Mononuclear cell (primary cell): ENCODE measurements around the gene MS4A1. TPM values are rescaled to one million over a fixed set of nuclear protein-coding genes. Genes with fewer than 3 reads are reported as not detected.
"Not testable (repeated sequence)": the region's sequence is repeated elsewhere in the genome, so short reads cannot be mapped to it uniquely, and the experiment has no call there.

Source experiments
- H3K27me3 ChIP-seq: 2 replicates; pipeline ENCODE4 v1.6.0; 2011; ENCODE audit warnings: low read length, control low read depth; ENCODE audit not compliant: insufficient read depth
- H3K4me1 ChIP-seq: 2 replicates; pipeline ENCODE4 v1.5.1; 2011; ENCODE audit warnings: mild to moderate bottlenecking, low read length, control low read depth; ENCODE audit not compliant: insufficient read depth
- H3K4me3 ChIP-seq: 2 replicates; pipeline ENCODE4 v1.5.1; 2011; ENCODE audit warnings: mild to moderate bottlenecking, low read length, moderate library complexity
- H3K9me3 ChIP-seq: 2 replicates; pipeline ENCODE4 v1.5.1; 2011; ENCODE audit warnings: low read depth, mild to moderate bottlenecking, control low read depth, low read length
- total RNA-seq: library from RNA; depleted of rRNA; stranded (reverse); fragments of >200 nt; gene quantifications from one replicate; pipeline ENCODE4 v1.2.3, GENCODE V29; 2012

MS4A1 gene
- total RNA-seq, 1 donor, result 145 TPM

DNA sequence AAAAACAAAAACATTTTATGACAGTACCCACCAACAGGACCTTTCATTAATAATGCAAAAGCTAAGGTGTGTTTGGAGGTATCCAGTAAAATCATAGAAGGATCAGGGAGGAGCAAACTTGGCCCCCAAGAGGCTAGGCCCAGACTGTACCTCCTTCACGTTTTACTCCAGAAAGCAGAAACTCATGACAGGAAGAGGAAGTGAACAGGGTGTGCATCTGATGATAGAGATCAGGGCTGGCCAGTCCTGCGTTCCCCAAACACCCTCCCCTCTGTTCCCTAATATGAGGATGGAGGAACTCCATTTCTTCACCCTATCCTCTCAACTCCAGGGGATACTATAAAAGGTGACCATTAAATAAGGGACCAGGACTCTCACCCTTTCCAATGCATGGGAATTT, 26.7 kb downstream of the MS4A1 start:
- Histone ChIP-seq H3K4me1 (peaks cover 19% of the 10 kb centered on the region), H3K9me3 (no peaks in the 10 kb centered on the region), H3K27me3 (no peaks in the 10 kb centered on the region), H3K4me3 (no peak overlapping the region)

DNA sequence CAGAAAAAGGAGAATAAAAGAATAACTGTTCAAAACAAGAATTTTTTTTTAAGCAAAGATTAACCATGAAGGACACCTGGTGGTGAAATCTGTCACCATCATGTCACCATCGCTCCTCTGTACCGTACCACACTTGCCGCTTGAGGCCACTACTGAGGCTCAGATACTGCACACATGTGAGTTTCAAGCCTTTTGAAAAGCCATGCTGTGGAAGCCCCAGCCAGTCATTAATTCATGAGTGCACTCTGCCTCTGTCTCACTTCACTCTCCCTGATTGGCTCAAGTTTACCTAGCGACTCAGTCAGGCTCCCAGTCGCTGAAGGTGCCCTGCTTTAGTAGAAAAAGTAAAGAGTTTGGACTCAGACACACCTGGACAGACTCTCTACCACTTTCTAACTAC, 30.3 kb downstream of the MS4A1 start:
- peaks cover 17% of the 10 kb centered on the region for H3K4me1 ChIP-seq
- no peaks in the 10 kb centered on the region for H3K9me3 ChIP-seq

DNA sequence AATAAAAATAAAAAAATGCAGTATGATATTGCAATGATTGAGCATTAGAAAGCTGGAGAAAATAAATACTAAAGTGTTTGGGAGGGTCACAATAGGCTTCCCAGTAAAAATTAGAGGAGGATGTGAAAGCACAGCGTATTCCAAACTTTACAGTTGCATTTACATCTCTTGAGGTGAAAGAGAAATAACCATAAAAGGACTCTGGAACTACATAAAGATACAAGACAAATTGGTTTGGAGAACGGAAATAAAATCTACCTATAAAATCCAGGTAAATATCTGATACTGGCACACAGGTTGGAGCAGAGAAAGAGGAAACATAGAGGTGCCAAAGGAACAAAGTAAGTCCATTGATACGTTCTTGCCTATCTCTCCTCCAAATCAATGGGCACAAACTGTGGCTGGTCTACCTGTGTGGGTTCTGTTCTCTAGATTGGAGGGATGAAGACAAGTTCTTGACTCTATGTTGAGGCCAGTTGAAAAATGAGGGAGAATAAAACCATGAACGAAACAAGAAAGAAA, 36.9 kb downstream of the MS4A1 start, which contains the start of gene MS4A12:
TSS of gene MS4A12 (plus strand) at position 291 of the 522 bp plus-strand sequence. CDS start 4,541 bp downstream, outside the sequence.
- Histone ChIP-seq H3K4me3 (no peak within 1 kb of the TSS), H3K9me3 (no peaks in the 10 kb centered on the region), H3K27me3 (no peaks in the 10 kb centered on the region), H3K4me1 (no peaks in the 10 kb centered on the region)

More for the DNA sequence above, 30.3 kb downstream of the MS4A1 start:
- Histone ChIP-seq H3K4me3 (no peak overlapping the region), H3K27me3 (no peaks in the 10 kb centered on the region)

DNA sequence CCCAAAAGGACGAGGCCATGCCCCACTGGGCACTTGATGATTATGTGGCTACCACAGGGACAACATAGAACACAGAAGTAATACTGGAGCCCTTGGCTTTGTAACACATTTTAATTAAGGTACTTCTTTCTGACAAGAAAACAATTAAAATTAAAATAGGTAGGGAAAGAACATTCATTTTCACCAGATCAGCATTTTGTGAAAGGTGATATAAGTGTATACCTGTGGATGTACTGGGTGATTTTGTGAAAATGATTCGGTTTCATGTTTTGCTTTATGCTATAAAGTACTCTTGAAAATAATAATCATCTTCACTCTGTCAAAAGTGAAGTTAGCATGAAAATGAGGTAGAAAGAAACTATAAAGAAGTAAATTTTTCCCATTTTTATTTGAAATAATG, 37.8 kb downstream of the MS4A1 start:
- Histone ChIP-seq H3K27me3 (no peaks in the 10 kb centered on the region), H3K4me1 (peaks cover 6% of the 10 kb centered on the region), H3K9me3 (no peaks in the 10 kb centered on the region), H3K4me3 (no peak overlapping the region)

DNA sequence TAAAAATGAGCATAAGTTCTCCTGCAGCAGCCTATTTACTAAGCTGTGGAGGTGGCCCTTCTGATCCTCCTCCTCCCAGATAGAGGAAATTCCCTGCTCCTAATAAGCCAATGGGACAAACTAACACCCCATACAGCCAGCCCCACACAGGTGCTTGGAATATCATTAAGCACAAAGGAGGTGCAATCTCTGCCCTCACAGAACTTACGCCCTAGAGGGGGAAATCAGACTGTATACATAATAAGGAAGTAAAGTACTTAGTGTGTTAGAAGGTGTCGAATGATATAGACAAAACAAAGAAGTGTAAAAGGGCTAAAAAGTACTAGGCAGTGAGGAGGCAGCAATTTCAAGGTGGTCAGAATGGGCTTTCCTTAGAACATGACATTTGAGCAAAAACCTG, 42.8 kb downstream of the MS4A1 start:
- no peaks in the 10 kb centered on the region for H3K9me3 ChIP-seq
- H3K4me3 ChIP-seq, result no peak overlapping the region
- no peaks in the 10 kb centered on the region for H3K27me3 ChIP-seq
- H3K4me1 ChIP-seq, result peaks cover 14% of the 10 kb centered on the region

DNA sequence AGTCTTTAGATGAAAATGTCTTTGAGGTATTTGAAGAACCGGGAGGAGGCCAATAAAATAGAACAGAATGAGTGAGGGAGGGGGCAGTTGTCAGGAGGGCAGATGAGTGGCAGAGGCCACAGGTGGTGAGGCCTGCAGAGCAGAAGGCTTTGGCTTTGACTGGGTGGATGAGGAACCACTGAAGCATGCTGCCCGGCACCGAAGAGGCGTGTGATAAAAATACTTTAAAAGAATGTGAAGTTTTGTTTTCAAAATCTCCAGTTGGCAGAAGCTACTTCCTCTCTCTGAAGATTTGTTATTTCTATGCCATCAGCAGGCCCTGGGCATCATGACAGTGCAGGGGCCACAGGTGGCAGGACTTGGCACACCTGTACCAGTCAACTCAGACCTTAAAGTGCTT, 43.2 kb downstream of the MS4A1 start:
- Histone ChIP-seq H3K4me1 (peaks cover 14% of the 10 kb centered on the region), H3K4me3 (no peak overlapping the region), H3K27me3 (no peaks in the 10 kb centered on the region), H3K9me3 (no peaks in the 10 kb centered on the region)

DNA sequence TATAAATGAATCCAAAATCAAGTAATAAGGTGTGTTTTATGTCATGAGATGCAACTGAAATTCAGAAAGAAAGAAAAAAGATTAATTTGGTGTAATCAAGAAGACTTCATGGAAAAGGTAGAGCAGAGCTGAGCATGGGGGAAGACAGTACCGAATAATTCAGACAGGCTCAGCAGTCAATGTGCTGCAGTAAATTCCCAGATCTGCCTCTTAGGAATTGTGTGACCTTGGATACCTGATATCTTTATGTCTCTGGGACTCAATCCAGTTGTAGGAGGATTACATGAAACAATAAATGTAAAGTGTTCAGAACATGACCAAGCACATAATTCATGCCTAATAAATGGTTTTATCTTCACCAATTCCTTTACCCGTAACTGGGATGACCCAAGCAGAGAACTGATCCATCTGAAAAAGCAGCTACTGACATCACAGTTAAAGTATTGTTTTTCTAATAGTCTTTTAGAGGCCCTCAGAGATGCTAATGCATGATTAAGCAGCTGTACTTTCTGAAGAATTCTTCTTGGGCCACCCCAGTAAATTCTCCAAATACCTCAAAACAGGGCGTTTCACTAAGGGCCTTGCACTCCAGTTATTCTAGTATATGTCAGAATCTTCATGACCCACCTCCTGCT, 44.7 kb downstream of the MS4A1 start:
- no peaks in the 10 kb centered on the region for H3K9me3 ChIP-seq
- H3K27me3 ChIP-seq, result no peaks in the 10 kb centered on the region
- no peak overlapping the region for H3K4me3 ChIP-seq
- peaks cover 14% of the 10 kb centered on the region for H3K4me1 ChIP-seq

DNA sequence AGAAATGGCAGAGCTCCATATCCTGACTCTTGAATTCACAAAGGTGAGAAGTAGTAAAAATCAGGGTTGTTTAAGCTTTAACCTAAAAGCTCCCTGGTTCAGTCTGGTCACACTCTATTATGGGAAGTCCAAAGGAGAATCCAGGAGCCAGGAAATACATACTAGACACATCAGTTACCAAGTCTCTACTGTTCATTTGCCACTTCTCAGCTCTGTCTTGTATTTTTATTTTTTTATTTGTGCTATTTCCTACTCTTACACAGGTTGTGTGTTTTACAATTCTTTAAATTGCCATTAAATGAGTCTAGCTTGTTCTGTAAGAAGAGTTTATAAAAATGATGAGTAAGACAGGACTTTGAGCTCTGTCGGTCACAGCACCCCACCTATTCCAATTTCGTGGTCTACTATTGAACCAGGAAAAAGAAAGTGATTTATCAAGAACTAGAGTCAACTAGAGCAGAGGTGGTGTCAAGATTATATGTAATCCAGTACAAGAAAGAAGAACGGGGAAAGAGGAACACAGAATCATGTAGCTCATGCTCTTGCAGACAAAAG, 46.7 kb downstream of the MS4A1 start:
- Histone ChIP-seq H3K4me1 (peaks cover 14% of the 10 kb centered on the region), H3K4me3 (no peak overlapping the region), H3K27me3 (no peaks in the 10 kb centered on the region), H3K9me3 (no peaks in the 10 kb centered on the region)

DNA sequence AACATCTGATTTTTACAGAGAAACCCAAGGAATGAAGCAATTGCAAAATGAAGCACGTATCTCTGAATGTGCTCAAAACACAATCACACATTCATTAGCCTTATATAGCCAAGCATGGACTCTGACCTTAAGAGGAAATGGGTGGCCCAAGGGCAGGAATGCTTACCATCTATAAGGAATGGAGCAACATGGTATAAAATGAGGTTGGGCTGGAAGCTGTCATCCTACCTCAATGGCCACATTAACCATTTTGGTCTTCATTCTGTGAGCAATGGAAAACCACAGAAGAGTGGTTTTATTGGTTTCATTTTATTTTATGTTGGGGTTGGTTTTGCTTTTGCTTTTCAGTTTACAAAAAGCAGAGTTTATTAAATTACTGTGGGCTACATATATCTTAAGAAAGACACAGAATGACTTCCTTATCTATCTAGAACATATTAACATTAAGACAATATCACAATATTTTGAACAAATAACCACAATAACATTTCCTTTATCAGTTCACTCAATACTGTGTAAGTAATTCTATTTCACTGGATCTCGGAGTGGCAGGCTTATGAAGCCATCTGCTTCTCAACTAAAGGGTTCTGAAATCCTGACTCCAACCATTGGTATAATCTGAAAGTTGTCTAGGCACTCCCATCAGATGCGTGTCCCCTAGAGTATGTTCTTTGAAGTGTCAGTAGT, 48.7 kb downstream of the MS4A1 start:
- H3K4me3 ChIP-seq, result no peak overlapping the region
- no peaks in the 10 kb centered on the region for H3K4me1 ChIP-seq
- no peaks in the 10 kb centered on the region for H3K9me3 ChIP-seq
- H3K27me3 ChIP-seq, result no peaks in the 10 kb centered on the region

DNA sequence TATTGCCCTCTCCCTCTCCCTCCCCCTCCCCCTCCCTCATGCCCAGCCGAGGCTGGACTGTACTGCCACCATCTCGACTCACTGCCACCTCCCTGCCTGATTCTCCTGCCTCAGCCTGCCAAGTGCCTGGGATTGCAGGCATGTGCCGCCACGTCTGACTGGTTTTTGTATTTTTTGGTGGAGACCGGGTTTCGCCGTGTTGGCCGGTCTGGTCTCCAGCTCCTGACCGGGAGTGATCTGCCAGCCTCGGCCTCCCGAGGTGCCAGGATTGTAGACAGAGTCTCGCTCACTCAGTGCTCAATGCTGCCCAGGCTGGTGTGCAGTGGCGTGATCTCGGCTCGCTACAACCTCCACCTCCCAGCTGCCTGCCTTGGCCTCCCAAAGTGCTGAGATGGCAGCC, 54.0 kb downstream of the MS4A1 start:
- not testable (repeated sequence) for H3K9me3 ChIP-seq, H3K4me3 ChIP-seq, H3K27me3 ChIP-seq, H3K4me1 ChIP-seq

DNA sequence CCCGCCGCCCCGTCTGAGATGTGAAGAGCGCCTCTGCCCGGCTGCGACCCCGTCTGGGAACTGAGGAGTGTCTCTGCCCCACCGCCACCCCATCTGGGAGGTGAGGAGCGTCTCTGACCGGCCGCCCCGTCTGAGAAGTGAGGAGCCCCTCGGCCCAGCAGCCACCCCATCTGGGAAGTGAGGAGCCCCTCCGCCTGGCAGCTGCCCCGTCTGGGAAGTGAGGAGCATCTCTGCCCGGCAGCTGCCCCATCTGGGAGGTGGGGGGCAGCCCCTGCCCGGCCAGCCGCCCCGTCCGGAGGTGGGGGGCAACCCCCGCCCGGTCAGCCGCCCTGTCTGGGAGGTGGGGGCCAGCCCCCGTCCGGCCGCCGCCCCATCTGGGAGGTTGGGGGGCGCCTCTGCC, 54.6 kb downstream of the MS4A1 start:
- not testable (repeated sequence) for H3K4me3 ChIP-seq, H3K9me3 ChIP-seq, H3K27me3 ChIP-seq, H3K4me1 ChIP-seq

DNA sequence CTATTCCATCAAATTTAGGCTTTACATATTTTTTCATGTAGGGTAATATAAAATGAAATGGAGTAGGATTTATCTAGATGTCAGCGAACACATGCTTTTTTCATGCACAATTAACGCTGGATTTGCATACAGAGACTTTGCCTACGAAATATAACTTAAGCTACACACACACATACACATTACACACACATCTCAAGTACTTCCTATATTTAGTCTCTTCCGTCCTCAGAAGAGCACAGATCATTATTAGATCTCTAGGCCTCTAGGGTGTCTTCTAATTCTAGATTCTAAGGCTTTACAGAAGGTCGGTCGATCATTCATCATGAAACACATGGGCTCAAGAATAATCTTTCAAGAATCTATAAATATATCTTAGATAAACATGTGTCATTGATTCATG, 55.7 kb downstream of the MS4A1 start:
- H3K4me3 ChIP-seq, result no peak overlapping the region
- H3K4me1 ChIP-seq, result no peaks in the 10 kb centered on the region
- no peaks in the 10 kb centered on the region for H3K9me3 ChIP-seq
- H3K27me3 ChIP-seq, result no peaks in the 10 kb centered on the region

DNA sequence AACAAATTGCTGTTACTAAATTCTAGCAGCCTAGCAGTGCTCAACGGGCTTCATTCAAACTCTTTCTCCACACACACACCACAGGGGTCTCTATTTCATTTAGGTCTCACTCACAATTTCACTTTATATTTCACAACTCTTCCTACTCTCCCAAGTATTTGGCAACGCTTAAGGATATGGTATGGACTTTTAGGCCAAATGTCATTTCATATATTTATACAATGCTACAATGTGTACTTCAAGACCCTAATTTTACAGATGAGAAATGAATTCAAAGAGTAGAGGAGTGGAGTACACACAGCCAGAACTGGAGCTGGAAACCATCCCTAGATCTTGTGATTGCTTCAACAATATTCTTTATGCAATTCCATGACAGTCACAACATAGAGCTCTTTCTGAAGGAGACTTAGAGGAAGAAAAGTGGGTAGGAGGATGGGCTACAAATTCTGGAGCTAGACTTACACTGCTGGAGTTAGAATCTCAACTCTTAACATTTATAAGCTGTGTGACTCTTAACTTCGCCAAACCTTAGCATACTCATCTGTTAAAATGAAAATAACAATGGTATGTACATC, 57.1 kb downstream of the MS4A1 start:
- Histone ChIP-seq H3K4me3 (no peak overlapping the region), H3K9me3 (no peaks in the 10 kb centered on the region), H3K27me3 (no peaks in the 10 kb centered on the region), H3K4me1 (no peaks in the 10 kb centered on the region)

DNA sequence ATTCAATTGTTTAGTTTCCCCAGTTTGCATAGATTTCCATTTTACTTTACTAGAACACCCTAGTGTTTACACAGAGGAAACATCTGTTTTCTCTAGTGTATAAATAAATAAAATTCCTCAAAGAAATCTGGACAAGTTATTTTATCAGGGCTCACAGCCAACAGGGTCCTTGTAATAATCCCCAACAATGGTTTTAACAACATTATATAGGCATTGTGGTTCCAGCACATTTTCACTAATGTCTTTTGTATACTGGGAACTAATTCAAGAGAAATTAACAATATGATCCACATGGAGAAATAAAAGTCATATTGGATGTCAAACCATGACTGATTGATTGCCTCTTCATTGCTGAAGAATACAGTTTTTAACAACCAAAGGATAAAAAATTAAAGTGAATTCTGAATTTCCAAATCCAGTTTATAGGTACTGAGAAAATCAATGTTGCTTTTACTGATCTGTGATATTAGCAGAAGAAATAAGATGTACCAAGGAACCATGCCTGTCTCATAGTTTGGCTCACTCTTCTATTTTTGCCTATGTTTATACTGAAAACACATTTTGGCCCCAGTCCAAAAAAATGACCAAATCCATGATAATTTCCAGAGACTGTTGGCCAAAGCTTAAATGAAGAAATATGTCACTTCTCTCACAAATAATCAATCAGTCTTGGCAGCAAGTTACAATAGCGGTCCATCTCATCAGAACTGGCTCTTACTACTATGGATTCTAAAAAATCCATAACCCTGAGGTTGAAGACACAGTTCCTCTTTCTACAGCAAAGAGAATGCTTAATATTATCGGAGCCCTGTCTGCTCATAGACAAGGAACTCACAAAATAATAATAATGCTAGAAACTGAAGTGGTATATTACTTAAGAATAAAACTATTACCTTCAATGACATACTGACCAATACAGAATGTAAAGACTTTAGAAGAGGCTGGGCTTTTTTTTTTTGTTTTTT, 58.1 kb downstream of the MS4A1 start:
- Histone ChIP-seq H3K4me1 (no peaks in the 10 kb centered on the region), H3K4me3 (no peak overlapping the region), H3K27me3 (no peaks in the 10 kb centered on the region), H3K9me3 (no peaks in the 10 kb centered on the region)
